Activated CD8-positive, alpha-beta memory T cell treated with anti-CD3 and anti-CD28 coated beads, Interleukin-2, amount 50 U/mL, for 24 hours (primary cell): ENCODE results near the gene TNFRSF17.
"Not testable (repeated sequence)": the region's sequence is repeated elsewhere in the genome, so short reads cannot be mapped to it uniquely, and the experiment has no call there.

Source experiments
- DNase-seq: peaks from one replicate; pipeline ENCODE4 v3.0.0-alpha.2; 2020; ENCODE audit errors: extremely low read depth

TNFRSF17 gene

DNA sequence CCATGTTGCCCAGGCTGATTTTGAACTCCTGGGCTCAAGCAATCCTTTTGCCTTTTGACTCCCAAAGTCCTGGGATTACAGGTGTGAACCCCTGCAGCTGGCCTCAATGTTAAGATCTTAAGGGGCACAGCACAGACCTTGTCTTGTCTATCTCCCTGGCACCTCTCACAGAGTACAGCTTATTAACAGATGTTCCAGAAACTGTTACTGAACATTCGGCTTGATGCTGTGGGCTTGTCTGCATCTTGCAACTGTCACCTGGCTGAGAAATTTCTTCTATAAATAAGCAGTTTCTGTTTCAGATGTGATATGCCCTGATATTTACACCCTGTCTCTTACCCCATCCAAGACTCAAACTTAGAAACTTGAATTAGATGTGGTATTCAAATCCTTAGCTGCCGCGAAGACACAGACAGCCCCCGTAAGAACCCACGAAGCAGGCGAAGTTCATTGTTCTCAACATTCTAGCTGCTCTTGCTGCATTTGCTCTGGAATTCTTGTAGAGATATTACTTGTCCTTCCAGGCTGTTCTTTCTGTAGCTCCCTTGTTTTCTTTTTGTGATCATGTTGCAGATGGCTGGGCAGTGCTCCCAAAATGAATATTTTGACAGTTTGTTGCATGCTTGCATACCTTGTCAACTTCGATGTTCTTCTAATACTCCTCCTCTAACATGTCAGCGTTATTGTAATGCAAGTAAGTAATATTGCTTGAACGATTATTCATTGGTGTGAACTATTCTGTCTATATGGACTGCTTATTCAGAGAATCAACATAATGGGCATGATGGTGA lies at the start of gene TNFRSF17:
Gene TNFRSF17 (plus strand): TSS at position 450 of the 791 bp plus-strand sequence. CDS start 115 bp downstream, at position 565.
- no peak for DNase-seq

DNA sequence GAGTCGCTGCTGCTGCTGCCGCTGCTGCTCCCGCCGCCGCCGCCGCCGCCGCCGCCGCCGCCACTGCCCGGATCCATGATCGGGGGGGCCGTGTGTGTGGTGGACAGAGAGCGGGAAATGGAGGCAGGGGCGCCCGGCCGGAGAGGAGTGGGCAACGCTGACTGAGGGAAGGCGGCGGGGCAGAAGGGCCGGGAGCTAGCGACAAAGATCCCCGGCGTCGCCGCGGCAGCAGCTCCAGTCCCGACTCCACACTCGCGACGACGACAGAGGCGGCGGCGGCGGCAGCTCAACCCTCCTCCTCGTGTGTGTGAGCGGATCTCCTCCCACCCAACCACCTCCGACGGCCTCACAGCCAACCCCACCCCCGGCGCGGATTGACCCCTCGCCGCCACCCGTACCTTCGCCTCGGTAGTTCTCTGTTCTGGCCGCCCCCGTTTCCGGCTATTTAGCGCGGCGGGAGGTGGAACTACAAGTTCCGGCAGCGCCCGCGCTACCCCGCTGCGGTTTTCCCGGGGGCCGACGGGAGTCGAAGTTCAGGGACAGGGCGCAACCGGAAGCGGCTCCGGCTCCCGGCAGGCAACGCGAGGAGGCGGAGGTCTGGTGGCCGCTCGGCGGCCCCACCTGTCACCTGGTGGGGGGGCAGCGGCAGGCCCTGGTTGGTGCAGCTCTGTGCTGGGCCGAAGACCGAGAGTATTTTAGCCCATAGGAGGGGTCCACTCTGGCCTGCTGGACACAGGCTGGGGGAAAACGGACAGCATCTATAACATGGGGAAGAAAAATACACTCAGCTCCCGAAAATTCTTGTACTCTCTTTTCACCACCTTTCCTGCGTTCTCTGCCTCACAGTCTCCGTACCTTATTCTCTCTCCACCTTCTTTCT lies 49.1 kb upstream of the TNFRSF17 start, which contains the start of gene GSPT1:
Gene GSPT1 (minus strand): TSS at position 313 of the 880 bp plus-strand sequence. CDS start 236 bp downstream, at position 77.
- peak; percentile 97 for DNase-seq

GRCh38 chr16:11916524-11917285 lies 48.3 kb upstream of the TNFRSF17 start:
- no peak for DNase-seq

DNA sequence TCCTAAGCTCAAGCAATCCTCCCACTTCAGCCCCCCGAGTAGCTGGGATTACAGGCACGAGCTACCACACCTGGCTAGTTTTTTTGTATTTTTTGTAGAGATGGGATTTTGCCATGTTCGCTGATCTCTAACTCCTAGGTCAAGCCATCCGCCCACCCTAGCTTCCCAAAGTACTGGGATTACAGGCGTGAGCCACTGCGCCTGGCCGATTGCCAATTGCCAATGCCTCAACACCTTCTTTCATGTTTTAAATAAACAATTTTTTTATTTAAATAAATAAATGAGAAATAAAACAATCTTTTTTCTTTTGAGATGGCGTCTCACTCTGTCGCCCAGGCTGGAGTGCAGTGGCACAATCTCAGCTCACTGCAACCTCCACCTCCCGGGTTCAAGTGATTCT lies 41.0 kb upstream of the TNFRSF17 start:
- not testable (repeated sequence) for DNase-seq

GRCh38 chr16:11927350-11927749 lies 37.7 kb upstream of the TNFRSF17 start:
- DNase-seq, result not testable (repeated sequence)

GRCh38 chr16:11941945-11942344 lies 23.1 kb upstream of the TNFRSF17 start, which contains the start of gene NPIPB2:
NPIPB2 (minus strand) TSS chr16:11942045; CDS start chr16:11942045, 0 bp downstream.
- not testable (repeated sequence) for DNase-seq

GRCh38 chr16:11946433-11946832 lies 18.6 kb upstream of the TNFRSF17 start:
- DNase-seq, result no peak

GRCh38 chr16:11948819-11949218 lies 16.2 kb upstream of the TNFRSF17 start:
- DNase-seq, result no peak

DNA sequence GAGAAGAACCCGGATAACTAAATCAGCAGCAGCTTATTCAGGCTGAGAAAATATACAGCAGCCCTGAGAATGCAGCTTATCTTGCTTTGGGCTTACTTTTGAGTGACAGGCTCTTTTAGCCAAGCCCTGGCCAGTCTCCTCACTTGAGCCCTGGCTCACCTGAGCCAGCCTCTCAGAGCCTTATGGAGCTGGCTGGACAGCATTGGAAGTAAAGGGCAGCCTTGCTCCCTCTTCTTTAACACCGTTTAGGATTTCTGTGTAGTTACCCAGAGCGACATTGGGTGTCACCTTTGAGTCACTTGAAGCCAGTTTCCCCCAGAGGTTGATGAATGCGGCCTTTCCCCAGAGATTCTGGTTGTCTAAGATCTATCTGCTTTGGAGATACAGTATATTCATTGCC lies 15.5 kb upstream of the TNFRSF17 start:
- DNase-seq, result no peak

GRCh38 chr16:11950388-11950787 lies 14.6 kb upstream of the TNFRSF17 start:
- no peak for DNase-seq

GRCh38 chr16:11953576-11953975 lies 11.4 kb upstream of the TNFRSF17 start:
- not testable (repeated sequence) for DNase-seq

GRCh38 chr16:11955713-11956123 lies 9.3 kb upstream of the TNFRSF17 start:
- no peak for DNase-seq

DNA sequence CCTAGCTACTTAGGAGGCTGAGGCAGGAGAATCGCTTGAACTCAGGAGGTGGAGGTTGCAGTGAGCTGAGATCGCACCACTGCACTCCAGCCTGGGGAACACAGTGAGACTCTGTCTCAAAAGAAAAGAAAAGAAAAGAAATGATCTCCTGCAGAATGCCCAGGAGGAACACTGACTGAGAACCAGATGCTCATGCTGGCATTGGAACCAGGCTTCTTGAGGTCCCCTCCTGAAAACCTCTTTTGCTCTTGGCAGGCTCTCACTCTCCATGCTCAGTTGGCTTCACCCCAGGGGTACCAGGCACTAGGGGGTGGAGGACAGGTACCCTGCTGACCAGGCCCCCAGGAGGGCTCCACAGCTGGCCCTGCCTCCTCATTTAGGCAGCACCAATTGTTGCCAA lies 8.5 kb upstream of the TNFRSF17 start:
- no peak for DNase-seq

GRCh38 chr16:11957591-11958395 lies 7.2 kb upstream of the TNFRSF17 start:
- DNase-seq, result no peak

- DNase-seq, result not testable (repeated sequence)
Observed at GRCh38 chr16:11962457-11962856, 2.6 kb upstream of the TNFRSF17 start.

DNA sequence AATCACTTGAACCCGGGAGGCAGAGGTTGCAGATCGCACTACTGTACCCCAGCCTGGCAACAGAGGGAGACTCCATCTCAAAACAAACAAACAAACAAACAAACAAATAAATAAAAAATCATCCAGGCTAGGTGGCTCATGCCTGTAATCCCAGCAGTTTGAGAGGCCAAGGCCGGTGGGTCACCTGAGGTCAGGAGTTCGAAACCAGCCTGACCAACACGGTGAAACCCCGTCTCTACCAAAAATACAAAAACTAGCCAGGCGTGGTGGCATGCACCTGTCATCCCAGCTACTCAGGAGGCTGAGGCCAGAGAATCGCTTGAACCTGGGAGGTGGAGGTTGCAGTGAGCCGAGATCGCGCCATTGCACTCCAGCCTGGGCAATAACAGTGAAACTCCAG lies 2.0 kb upstream of the TNFRSF17 start:
- not testable (repeated sequence) for DNase-seq

GRCh38 chr16:11963706-11964105 lies 1.3 kb upstream of the TNFRSF17 start:
- no peak for DNase-seq

DNA sequence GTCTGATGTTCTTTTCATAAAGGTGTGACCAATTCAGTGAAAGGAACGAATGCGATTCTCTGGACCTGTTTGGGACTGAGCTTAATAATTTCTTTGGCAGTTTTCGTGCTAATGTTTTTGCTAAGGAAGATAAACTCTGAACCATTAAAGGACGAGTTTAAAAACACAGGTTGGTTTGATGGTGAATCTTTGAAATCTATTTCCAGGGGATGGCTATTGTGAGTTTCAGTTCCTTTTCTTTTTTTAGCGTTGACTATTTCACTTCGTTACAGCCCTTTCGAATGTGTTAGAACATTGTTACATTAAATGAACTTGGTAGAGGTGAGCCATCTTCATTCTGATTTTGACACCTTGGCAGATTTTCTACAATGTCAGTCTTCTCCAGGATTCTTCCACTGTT lies 1.2 kb downstream of the TNFRSF17 start:
- no peak for DNase-seq

DNA sequence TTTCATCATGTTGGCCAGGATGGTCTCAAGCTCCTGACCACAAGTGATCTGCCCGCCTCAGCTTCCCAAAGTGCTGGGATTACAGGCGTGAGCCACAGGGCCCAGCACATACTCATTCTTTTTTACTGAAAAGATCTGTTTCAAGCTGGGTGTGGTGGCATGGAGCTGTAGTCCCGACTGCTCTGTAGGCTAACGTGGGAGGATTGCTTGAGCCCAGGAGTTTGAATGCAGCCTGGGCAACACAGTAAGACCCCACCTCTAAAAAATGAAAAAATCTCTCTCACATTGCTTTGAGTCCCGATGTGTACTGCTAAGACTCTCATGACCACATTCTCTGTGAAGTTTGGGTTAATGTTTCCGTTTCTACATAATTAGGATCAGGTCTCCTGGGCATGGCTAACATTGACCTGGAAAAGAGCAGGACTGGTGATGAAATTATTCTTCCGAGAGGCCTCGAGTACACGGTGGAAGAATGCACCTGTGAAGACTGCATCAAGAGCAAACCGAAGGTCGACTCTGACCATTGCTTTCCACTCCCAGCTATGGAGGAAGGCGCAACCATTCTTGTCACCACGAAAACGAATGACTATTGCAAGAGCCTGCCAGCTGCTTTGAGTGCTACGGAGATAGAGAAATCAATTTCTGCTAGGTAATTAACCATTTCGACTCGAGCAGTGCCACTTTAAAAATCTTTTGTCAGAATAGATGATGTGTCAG lies 2.3 kb downstream of the TNFRSF17 start:
- no peak for DNase-seq

DNA sequence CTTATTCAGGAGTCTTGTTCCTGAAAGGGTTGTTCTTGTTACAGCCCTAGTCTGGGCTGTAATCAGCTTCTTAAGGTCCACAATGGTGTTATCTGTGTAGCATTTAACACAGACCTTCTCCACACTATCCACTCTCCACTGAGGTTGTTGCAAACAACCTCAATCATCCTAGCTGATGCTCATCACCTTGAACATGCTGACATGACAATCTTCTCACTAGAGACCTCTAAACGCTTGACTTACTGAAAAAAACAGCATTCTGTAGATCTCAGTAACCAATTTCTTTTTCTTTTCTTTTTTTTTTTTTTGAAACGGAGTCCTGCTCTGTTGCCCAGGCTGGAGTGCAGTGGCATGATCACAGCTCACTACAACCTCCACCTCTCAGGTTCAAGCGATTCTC lies 3.6 kb downstream of the TNFRSF17 start:
- no peak for DNase-seq
